ENCODE measurements around the gene TBC1D8.
"Not testable (repeated sequence)": the region's sequence is repeated elsewhere in the genome, so short reads cannot be mapped to it uniquely, and the experiment has no call there.

Gene TBC1D8

GRCh38 chr2:101151146-101151858 is at the start of gene TBC1D8:
Gene TBC1D8 (minus strand): TSS chr2:101151382. CDS start chr2:101151253, 129 bp downstream.
- peak; percentile 31 to 36 for DNase-seq (ENCODE audit: low read depth in 2 of 2)

GRCh38 chr2:101200676-101201075 is 49.5 kb upstream of the TBC1D8 start:
- no peak for DNase-seq (ENCODE audit: low read depth in 2 of 2)

GRCh38 chr2:101199251-101199791 is 48.1 kb upstream of the TBC1D8 start:
- no peak for DNase-seq (ENCODE audit: low read depth in 2 of 2)

- no peak for DNase-seq (ENCODE audit: low read depth in 2 of 2)
Measured at GRCh38 chr2:101197814-101198213, 46.6 kb upstream of the TBC1D8 start.

- DNase-seq (ENCODE audit: low read depth in 2 of 2), result no peak
Measured at GRCh38 chr2:101197215-101197745, 46.1 kb upstream of the TBC1D8 start.

- DNase-seq (ENCODE audit: low read depth in 2 of 2), result no peak
Measured at GRCh38 chr2:101195871-101196661, 44.9 kb upstream of the TBC1D8 start.

GRCh38 chr2:101193033-101193626 is 41.9 kb upstream of the TBC1D8 start:
- DNase-seq (ENCODE audit: low read depth in 2 of 2), result no peak

- no peak for DNase-seq (ENCODE audit: low read depth in 2 of 2)
Measured at GRCh38 chr2:101190747-101191516, 39.8 kb upstream of the TBC1D8 start.

- DNase-seq (ENCODE audit: low read depth in 2 of 2), result no peak
Measured at GRCh38 chr2:101188683-101189405, 37.7 kb upstream of the TBC1D8 start.

GRCh38 chr2:101187131-101187530 is 35.9 kb upstream of the TBC1D8 start:
- no peak for DNase-seq (ENCODE audit: low read depth in 2 of 2)

- DNase-seq (ENCODE audit: low read depth in 2 of 2), result no peak
Measured at GRCh38 chr2:101185656-101186055, 34.5 kb upstream of the TBC1D8 start.

- no peak for DNase-seq (ENCODE audit: low read depth in 2 of 2)
Measured at GRCh38 chr2:101185085-101185484, 33.9 kb upstream of the TBC1D8 start.

- no peak for DNase-seq (ENCODE audit: low read depth in 2 of 2)
Measured at GRCh38 chr2:101179982-101180381, 28.8 kb upstream of the TBC1D8 start.

GRCh38 chr2:101176803-101177202 is 25.6 kb upstream of the TBC1D8 start:
- DNase-seq (ENCODE audit: low read depth in 2 of 2), result no peak

GRCh38 chr2:101175991-101176390 is 24.8 kb upstream of the TBC1D8 start:
- DNase-seq (ENCODE audit: low read depth in 2 of 2), result no peak

- no peak for DNase-seq (ENCODE audit: low read depth in 2 of 2)
Measured at GRCh38 chr2:101173707-101174295, 22.6 kb upstream of the TBC1D8 start.

GRCh38 chr2:101169822-101170221 is 18.6 kb upstream of the TBC1D8 start:
- not testable (repeated sequence) for DNase-seq (ENCODE audit: low read depth in 2 of 2)

- no peak for DNase-seq (ENCODE audit: low read depth in 2 of 2)
Measured at GRCh38 chr2:101168706-101169105, 17.5 kb upstream of the TBC1D8 start.

GRCh38 chr2:101167532-101167931 is 16.4 kb upstream of the TBC1D8 start:
- DNase-seq (ENCODE audit: low read depth in 2 of 2), result not testable (repeated sequence)

- DNase-seq (ENCODE audit: low read depth in 2 of 2), result no peak
Measured at GRCh38 chr2:101164021-101164420, 12.8 kb upstream of the TBC1D8 start.
